Tibial nerve (tissue), 4 donors: ENCODE data around the gene USP24.

Experiments used
- CTCF ChIP-seq, 5 experiments: fragments of 200-600 bp in 3 of 5; fragments of 450-650 bp in 2 of 5; sonication (generic) in 3 of 5; IDR thresholded peaks; one replicate each; pipeline ENCODE4 v1.5.1; 2016 to 2019; ENCODE audit warnings: antibody characterized with exemption in 5 of 5, mild to moderate bottlenecking in 3 of 5, moderate library complexity in 2 of 5
- EP300 ChIP-seq, 2 donors: sonication (generic); formaldehyde crosslinking; IDR thresholded peaks; one replicate each; pipeline ENCODE4 v1.6.1; 2017; ENCODE audit warnings: antibody characterized with exemption in 2 of 2, mild to moderate bottlenecking in 1 of 2
- POLR2A ChIP-seq, 2 donors: fragments of 450-650 bp; IDR thresholded peaks; one replicate each; pipeline ENCODE4 v1.6.1; 2017; ENCODE audit warnings: antibody characterized with exemption in 2 of 2, mild to moderate bottlenecking in 2 of 2, moderate library complexity in 2 of 2

GRCh38 chr1:55018395-55018794 lies 196.8 kb downstream of the USP24 start:
- TF ChIP-seq CTCF (IDR thresholded peaks at IDR 0.05) (no peak), EP300 (IDR thresholded peaks at IDR 0.05) (no peak), POLR2A (IDR thresholded peaks at IDR 0.05) (no peak)
